GM19463 (cell line): ENCODE measurements around the gene GSDME.
A peak's percentile ranks its signal among the peaks of the same experiment; 100 is the strongest.
"Not testable (repeated sequence)": the region's sequence is repeated elsewhere in the genome, so short reads cannot be mapped to it uniquely, and the experiment has no call there.

Experiments
- ATAC-seq: cut with Tn5 transposase; IDR thresholded peaks from one replicate; pipeline ENCODE4 v1.9.1; 2021; ENCODE audit warnings: mild to moderate bottlenecking, moderate library complexity; ENCODE audit not compliant: unreplicated experiment

The GSDME gene

GRCh38 chr7:24742506-24743162 is 14.6 kb downstream of the GSDME start:
- ATAC-seq = no peak

- no peak for ATAC-seq
Measured at GRCh38 chr7:24741679-24742505, 15.4 kb downstream of the GSDME start.

GRCh38 chr7:24740871-24741270 is 16.4 kb downstream of the GSDME start:
- ATAC-seq = no peak

GRCh38 chr7:24739306-24739705 is 18.0 kb downstream of the GSDME start:
- no peak for ATAC-seq

GRCh38 chr7:24738577-24738976 is 18.7 kb downstream of the GSDME start:
- no peak for ATAC-seq

GRCh38 chr7:24737281-24737680 is 20.0 kb downstream of the GSDME start:
- no peak for ATAC-seq

GRCh38 chr7:24735594-24735993 is 21.7 kb downstream of the GSDME start:
- not testable (repeated sequence) for ATAC-seq

GRCh38 chr7:24734306-24734705 is 23.0 kb downstream of the GSDME start:
- ATAC-seq = no peak

GRCh38 chr7:24733414-24734060 is 23.7 kb downstream of the GSDME start:
- ATAC-seq = peak; percentile 17

- peak; percentile 75 for ATAC-seq
Measured at GRCh38 chr7:24732646-24733413, 24.4 kb downstream of the GSDME start.

- no peak for ATAC-seq
Measured at GRCh38 chr7:24731313-24731712, 26.0 kb downstream of the GSDME start.

- ATAC-seq = no peak
Measured at GRCh38 chr7:24730018-24730369, 27.3 kb downstream of the GSDME start.

GRCh38 chr7:24729365-24730017 is 27.8 kb downstream of the GSDME start:
- ATAC-seq = no peak

- peak; percentile 35 for ATAC-seq
Measured at GRCh38 chr7:24728503-24729364, 28.5 kb downstream of the GSDME start.

- ATAC-seq = no peak
Measured at GRCh38 chr7:24728121-24728500, 29.2 kb downstream of the GSDME start.

- peak; percentile 52 for ATAC-seq
Measured at GRCh38 chr7:24727154-24728120, 29.8 kb downstream of the GSDME start.

- ATAC-seq = no peak
Measured at GRCh38 chr7:24725554-24726241, 31.6 kb downstream of the GSDME start.
